GM19463 (cell line): ENCODE results near the gene KCND3.
"Not testable (repeated sequence)": the region's sequence is repeated elsewhere in the genome, so short reads cannot be mapped to it uniquely, and the experiment has no call there.

ENCODE experiments used
- ATAC-seq: cut with Tn5 transposase; IDR thresholded peaks from one replicate; pipeline ENCODE4 v1.9.1; 2021; ENCODE audit warnings: mild to moderate bottlenecking, moderate library complexity; ENCODE audit not compliant: unreplicated experiment

KCND3 gene

GRCh38 chr1:111749628-111750027 lies 239.8 kb downstream of the KCND3 start:
- no peak for ATAC-seq

- no peak for ATAC-seq
Measured at GRCh38 chr1:111747947-111748346, 241.5 kb downstream of the KCND3 start.

- no peak for ATAC-seq
Measured at GRCh38 chr1:111747282-111747734, 242.2 kb downstream of the KCND3 start.

- no peak for ATAC-seq
Measured at GRCh38 chr1:111746614-111746999, 242.9 kb downstream of the KCND3 start.

- no peak for ATAC-seq
Measured at GRCh38 chr1:111745675-111746613, 243.5 kb downstream of the KCND3 start.

GRCh38 chr1:111743679-111744101 lies 245.8 kb downstream of the KCND3 start:
- no peak for ATAC-seq

GRCh38 chr1:111742938-111743549 lies 246.4 kb downstream of the KCND3 start:
- no peak for ATAC-seq

- ATAC-seq, result not testable (repeated sequence)
Measured at GRCh38 chr1:111742292-111742691, 247.2 kb downstream of the KCND3 start.

GRCh38 chr1:111739925-111740765 lies 249.3 kb downstream of the KCND3 start:
- no peak for ATAC-seq

GRCh38 chr1:111739194-111739924 lies 250.1 kb downstream of the KCND3 start, which contains the start of gene INKA2:
Gene INKA2 (minus strand): TSS chr1:111739395. CDS start chr1:111739242, 153 bp downstream.
- ATAC-seq, result peak; percentile 77

- ATAC-seq, result peak; percentile 40
Measured at GRCh38 chr1:111738436-111739193, 250.9 kb downstream of the KCND3 start.

GRCh38 chr1:111738133-111738435 lies 251.4 kb downstream of the KCND3 start:
- no peak for ATAC-seq

- no peak for ATAC-seq
Measured at GRCh38 chr1:111737216-111738132, 252.0 kb downstream of the KCND3 start.

GRCh38 chr1:111736548-111737215 lies 252.8 kb downstream of the KCND3 start:
- no peak for ATAC-seq

GRCh38 chr1:111735858-111736544 lies 253.5 kb downstream of the KCND3 start:
- no peak for ATAC-seq

- ATAC-seq, result no peak
Measured at GRCh38 chr1:111735321-111735720, 254.1 kb downstream of the KCND3 start.

GRCh38 chr1:111734856-111735255 lies 254.6 kb downstream of the KCND3 start:
- ATAC-seq, result no peak

- ATAC-seq, result no peak
Measured at GRCh38 chr1:111734426-111734825, 255.0 kb downstream of the KCND3 start.
